CD4-positive, alpha-beta T cell treated with Interferon alpha-2 for 1 hour (primary cell): ENCODE measurements around the gene PTPRK.

ENCODE experiments used
- DNase-seq, 2 donors: peaks; one replicate each; pipeline ENCODE4 v3.0.0-alpha.2; 2020 to 2022

PTPRK gene

DNA sequence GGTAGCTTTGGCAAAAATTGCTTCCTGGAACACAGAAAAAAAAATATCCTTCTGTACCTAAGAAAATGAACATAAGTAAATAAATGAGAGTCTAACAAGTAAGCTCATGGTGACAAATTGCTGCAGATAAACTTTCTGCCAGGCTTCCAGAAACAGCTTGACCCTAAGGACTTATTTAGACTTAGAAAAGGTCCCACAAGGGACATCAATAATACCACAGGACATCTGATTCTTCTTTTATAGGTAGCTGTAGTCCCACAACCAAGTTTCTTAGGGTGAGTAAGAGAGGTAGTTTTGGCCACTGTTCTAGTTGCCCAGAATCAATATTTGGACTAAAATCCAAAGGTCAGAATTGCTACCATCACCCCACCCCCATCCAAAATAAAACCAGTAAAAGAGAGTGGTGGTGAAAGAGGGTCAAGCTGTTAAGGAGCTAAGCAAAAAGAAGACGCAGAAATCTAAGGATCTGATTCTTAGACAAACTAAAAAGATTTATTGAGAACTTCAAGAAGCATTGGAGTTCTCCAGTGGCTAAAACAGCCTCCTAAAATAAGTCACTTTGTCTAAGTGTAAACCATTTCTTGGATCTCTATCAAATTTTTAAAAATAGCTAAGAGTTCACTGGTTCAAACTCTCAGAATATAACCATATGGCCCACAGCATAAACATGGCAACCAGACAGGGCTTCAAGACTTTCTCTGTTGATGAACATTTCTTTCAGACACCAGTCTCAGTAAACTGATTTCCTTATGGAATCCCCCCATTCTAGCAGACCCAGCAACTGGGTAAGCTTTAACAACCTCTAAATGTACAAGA lies 180.6 kb downstream of the PTPRK start:
- DNase-seq, result no peak

DNA sequence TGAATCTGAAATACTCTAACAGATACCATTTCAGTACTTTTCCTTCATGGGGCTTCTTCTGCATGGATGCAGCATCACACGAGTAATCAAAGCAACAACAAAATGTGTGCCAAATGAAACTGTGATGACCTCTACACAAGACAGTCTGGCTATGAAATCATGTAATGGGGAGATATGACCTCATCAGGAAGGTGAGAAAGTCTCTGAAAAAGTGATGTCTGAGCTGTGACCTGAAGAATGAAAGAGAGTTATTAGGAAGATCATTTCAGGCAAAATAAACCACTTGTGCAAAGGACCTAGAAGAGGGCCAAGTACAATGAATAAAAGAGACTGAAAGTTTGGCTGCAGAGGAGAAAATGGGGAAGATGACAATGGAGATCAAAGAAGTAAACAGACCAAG lies 182.8 kb downstream of the PTPRK start:
- no peak for DNase-seq

DNA sequence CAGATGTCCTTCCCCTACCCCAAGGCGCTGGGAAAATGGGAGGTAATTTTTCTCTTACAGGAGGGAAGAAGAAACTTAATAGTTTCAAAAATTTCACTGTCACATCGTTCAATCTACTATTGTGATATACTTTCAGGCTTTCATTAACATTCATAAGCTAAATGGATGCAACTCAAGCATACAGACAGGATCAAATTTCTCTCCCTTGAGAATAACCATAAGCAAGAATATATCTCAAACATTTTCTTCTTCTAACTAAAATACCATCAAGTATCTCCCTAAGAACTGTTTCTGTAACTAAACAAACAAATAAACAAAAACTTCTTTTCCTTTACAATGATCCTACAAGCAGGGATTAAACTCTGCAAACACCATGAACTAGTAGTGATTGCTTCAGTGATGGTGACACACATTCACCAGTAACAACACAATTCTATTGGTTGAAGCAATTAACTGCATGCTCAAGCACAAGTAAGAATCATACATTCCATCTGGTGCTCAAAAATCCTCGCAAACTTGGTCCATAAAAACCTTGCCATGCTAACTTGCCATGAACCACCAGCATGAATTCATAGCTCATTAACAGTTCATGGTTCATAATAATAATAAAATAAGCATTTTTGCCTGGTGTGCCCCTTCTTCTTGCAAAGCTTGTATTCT lies 183.8 kb downstream of the PTPRK start:
- DNase-seq, result no peak

DNA sequence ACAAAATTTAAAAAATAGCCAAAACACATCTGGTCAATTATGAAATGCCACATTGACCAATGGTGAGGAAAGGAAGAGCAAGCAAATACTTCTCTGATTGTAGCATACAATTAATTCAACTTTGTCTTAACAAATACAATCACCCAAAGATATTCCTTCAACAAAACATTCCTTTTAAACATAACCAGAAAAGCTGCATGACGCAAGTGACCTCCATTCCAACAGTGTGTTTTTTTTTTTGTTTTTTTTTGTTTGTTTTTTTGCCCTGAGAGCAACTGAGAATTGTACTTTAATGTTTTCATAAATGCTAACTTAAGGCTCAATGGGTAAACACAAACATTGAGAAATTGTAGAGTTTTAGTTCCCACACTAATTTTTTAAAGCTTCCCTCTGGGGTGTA lies 184.4 kb downstream of the PTPRK start:
- DNase-seq, result no peak

DNA sequence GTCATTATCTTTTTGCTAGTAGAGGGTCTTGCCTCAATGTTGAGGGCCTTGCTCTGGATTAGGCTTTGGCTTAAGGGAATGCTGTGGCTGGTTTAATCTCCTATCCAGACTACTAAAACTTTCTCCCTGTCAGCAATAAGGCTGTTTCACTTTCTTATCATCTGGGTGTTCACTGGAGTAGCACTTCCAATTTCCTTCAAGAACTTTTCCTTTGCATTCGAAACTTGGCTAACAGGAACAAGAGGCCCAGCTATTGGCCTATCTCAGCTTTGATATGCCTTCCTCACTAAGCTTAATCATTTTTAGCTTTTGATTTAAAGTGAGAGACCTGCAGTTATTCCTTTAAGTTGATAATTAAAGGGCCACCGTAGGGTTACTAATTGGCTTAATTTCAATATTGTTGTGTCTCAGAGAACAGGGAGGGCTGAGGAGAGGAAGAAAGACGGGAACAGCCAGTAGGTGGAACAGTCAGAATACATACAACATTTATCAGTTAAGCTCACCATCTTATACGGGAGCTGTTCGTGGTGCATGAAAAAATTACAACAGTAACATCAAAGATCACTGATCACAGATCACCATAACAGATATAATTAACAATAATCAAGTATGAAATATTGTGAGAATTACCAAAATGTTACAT lies 186.7 kb downstream of the PTPRK start:
- no peak for DNase-seq

DNA sequence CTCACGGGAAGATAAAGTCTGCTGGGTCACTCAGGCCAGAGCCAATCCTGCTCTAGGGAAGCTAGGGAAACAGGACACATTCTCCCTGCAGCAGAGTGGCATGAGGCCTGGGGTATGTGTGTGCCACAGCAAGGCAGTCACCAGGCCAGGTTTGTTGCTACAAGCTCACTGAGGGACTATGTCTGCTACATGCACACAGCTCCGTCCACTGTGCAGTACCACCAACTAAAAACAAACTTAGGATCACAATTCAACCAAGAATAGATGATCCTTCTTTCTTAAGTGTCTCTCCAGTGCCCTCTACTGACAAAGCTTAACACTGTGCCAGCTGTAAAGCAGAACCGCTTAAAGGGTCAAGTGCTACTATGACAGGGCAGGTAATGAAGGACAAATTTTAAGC lies 192.5 kb downstream of the PTPRK start:
- DNase-seq, result peak; percentile 6 to 64

DNA sequence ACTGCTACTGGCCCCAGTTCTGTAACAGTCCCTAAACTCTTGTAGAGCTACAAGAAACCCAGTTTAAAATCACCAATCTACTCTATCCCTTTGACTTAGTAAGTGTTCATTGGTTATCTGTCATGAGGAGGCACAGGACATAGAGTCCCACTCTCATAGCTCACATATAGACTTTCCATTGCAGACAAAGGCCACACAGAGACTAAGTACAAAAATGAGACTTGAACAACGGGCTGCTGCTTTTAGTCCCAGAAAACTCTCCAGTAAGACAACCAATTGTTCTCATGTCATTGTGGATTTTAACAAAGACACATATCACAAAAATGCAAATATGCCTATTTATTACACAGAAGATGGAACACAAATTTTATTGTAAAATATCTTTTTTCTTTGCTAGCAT lies 197.4 kb downstream of the PTPRK start:
- DNase-seq, result no peak

DNA sequence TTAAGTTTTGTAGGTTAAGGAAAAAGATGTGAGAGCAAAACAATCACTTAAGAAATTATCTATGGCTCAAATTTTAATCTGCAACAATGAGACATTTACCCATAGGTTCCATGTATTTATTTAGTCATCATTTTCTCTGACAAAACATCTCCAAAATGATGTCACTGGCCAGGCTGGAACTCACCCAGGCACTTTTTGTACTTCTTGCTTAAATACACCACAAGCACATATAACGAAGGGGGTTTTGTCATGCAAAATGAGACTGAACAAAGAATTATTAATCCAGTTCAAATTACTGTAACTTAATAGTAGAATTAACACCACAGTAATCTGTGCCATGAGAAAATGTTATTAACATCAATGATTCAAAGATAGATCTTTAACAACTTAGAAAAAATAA lies 200.5 kb downstream of the PTPRK start:
- no peak for DNase-seq

DNA sequence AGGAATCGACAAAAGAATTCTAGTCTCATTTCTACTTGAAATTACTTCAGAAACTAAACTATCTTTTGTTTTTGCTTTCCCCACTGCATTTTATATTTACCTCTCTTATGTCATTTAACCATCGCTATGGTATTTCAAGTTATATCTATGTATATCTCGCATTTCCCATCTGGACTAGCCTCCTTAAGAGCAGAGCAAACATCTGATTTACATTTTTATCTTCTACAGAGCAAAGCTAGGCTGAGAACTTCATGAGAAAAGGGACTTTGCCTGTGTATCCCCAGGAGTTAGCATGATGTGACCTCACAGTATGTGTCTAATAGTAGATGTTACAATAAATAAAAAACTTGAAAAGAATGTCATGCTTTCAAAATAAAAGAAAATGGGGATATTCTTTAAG lies 201.2 kb downstream of the PTPRK start:
- no peak for DNase-seq

DNA sequence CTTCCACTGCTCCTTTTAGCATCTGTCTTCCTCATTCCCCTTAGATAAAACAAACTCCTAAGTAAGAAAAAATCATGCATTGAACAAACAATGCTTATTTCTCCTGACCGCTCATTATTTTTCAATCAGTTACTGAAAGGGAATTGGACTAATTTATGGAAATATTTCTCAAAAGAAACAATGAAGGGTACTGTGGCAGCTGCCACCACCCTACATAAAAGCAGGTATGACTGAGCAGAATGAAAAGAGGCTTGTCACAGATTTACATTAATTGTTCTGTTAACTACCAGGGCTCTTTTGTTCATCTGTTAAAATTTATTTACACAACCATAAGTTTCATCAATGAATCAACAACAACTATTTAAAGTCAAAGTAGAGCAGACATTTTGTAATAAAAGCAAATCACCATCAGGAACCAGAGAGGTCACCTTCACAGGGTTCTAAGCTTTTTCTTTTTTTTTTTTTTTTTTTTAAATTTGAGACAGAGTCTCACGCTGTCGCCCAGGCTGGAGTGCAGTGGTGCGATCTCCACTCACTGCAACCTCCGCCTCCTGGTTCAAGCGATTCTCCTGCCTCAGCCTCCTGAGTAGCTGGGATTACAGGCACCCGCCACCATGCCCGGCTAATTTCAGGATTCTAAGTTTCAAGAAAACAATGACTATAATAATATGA lies 204.0 kb downstream of the PTPRK start:
- DNase-seq, result no peak

DNA sequence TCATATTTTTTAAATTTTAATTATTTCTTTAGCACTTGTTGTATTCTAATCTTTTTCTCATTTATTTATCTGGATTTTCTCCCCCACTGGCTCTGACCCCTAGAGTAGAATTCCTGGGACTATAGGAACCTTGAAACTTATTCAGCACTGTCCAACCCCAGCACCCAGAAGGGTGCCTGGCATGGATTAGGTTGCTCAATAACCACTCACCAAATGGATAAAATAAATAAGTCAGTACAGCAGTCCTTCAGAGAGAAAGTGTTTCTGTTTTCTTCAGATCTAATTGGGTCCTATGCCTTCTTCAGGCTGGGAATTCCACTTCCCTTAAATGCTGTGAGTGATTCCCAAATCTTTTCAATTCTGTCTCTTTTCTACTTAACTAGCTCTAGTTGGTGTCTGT lies 206.2 kb downstream of the PTPRK start:
- DNase-seq, result no peak

DNA sequence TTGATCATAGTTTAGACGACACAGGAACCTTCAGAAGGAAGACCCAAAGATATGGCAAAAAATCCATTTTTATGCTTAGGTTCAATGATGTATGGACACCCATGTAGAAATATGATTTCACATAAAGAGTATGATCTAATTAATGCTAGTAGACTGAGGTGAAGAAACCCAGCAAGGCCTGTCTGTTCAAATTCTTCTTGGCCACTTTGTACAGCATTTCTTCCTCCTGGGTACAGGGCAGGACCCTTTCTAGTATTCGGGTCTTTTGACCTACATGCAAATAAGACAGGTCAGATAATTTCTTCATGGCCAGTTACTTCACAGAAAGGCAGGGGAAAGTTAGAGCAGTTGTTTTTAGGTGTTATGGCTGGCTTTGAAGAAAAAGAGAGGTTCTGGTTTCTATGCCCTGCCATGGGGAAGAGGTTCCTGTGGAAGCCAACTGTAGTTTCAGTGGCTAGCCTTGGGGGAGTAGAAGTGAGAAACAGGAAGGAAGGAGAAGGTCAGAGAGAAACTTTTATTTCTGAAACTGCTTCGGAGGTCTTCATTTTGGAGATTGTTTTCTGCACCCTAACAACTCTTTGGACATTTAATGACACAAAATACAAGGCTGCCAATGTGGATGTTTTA lies 208.3 kb downstream of the PTPRK start:
- DNase-seq, result no peak

DNA sequence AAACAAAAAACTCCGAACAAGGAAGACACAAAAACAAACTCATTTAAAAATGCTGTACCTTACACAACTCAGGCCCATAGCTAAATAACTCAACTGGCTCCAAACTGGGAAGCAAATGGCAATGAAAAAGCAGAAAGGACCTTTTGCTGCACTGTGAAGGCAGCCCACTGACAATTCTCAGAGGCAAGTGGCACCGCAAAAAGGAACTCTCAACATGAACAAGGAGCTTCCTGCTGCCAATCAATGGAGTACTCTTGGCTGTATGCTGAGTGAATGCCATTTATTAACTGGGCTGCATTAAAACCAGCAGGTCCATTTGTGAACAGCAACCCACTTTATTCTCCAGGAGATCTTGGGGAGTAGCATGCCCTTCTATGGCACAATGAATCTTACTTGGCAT lies 209.9 kb downstream of the PTPRK start:
- no peak for DNase-seq

DNA sequence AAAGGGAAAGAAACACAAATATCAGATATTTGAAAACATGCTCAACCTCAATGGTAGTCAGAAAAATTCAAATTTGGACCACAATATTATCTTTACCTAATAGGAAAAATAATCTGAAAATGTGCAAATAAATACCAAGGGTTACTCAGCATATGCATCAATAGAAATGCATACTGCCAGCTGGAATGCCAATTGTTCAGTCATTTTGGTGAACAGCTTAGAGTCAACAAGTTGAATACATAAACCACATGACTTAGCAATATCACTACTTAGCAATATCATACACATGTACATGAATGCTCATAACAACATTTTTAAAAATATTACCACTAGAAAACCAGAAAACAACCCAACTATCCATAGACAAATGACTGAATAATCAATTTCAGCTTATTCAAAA lies 212.7 kb downstream of the PTPRK start:
- DNase-seq, result no peak

DNA sequence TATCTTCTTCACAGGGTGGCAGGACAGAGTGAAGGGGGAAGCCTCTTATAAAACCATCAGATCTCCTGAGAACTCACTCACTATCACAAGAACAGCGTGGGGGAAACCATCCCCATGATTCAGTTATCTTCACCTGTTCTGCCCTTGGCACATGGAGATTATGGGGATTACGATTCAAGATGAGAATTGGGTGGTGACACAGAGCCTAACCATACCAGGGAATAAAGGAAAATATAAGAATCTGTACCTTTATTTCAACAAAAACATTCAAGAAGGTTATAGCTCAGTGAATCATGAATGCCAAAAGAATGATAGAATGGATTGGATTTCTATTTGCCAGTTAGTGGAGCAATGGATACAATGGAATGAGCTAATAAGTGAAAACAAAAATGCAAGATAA lies 214.4 kb downstream of the PTPRK start:
- DNase-seq, result no peak

DNA sequence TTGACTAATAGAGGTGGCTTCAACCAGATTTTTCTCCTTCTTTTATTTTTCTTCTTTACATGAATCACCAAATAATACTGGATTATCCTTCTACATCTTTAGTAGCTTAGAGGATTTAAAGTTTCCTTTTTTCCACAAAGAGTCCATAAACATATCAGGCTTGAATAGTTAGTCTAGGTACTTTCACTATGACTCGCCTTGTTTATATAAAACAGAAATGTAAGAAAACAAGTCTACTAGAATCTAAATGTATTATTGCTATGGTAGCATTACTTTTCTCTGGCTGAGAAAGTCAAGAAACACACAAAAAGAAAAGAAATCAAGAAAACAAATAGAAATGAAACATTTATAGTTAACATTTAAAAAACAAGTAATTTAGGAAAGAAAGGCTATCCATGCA lies 215.2 kb downstream of the PTPRK start:
- DNase-seq, result no peak

DNA sequence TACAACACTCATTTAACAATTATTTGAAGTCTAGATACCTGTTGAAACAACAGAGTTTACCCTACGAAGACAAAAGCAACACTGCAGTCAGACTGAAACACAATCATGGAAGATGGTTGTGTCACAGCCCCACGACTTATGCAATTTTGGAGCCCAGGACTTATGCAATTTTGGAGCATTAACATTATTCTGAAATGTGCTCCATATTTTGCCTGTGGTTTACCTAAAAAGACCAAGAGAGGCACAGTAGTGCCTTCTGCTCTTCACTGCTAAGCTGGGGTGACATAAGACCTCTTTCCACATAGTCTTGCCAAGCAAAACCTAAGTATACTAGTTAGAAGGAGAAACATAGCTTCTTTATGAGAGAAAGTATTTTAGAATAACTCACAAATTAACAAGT lies 216.5 kb downstream of the PTPRK start:
- no peak for DNase-seq

DNA sequence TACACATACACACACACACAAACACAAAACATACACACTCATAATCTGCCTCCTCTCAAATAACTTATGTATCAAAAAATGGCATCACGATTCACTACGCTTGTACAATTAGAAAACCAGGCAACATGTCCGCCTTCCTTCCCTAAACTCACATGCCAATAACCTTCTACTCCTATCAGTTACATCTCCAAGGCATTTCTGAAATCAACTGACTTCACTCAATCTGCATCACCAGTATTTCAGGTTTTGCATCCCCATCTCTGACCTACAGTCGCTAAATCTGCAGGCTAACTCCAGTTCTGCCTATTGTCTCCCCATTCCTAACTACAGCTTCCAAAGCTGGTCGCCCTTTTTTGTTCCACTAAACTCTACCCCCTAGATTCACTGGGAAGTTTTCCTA lies 217.5 kb downstream of the PTPRK start:
- no peak for DNase-seq

DNA sequence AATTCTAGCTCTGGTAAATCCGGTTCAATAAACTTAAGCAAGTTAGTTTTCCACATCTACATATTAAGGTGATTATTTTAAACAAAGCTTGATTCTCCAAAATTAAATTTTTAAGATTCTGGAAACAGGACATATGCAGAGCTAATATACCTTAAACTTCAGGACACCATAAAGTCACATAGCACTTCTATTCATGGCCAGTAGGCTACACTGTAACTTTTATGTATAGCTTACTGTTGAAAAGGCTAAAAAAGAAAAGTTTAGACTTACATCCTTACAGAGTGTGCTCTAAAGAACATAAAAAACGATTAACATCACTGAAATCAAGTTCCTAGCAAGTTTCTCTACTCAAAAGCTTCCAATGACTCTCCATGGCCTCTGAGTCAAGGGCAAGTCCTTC lies 224.7 kb downstream of the PTPRK start:
- DNase-seq, result no peak

DNA sequence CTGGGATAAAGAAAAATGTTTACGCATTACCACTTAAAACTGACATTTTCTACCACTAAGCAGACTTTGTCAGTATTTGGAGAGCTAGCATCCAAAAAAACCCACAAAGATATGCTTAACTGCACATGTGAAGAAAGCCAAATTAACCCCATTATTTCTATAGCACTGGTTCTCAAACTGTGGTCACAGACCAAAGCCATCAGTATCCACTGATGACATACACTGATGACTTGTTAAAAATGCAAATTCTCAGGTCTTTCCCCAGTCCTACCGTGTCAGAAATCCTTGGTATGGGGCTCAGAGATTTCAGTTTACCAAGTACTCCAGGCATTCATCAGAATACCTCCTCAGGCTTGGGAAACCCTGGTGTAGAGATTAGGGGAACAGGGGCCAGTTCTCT lies 230.2 kb downstream of the PTPRK start:
- no peak for DNase-seq

DNA sequence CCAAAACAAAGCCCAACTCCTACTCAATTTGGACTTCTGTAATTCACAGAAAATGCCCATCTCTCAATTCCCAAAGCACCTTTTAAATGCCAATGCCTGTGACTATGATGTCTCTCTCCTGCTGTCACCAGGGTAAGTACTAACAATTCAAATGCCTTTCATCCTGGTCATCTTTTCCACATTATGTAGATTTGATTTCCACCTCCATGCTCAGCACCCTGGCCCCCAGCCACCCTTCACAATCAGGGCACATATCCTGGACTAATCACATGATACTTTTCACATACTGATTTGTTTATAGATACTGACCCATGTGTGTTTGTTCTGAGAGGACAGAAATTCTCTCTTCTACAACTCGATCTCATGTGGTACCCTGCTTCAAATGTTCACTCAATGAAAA lies 236.3 kb downstream of the PTPRK start:
- DNase-seq, result no peak

DNA sequence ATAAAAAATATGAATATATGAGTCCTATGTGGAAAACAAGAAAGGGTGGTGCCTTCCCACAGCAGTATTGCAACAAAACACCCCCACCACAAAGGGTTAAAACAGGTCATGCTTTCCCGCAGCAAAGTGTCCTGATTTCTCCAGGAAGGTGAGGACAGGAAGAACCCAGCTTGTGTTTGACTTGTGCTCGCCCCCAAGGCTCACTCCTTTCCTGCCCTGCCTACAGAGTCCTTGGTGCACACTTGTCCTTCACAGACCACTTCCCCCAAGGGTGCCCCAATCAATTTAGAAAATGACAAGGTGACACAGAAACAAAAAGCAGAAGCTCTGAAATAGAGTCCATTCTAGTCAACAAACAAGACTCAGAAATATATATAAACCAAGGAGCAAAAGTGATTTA lies 237.4 kb downstream of the PTPRK start:
- no peak for DNase-seq

DNA sequence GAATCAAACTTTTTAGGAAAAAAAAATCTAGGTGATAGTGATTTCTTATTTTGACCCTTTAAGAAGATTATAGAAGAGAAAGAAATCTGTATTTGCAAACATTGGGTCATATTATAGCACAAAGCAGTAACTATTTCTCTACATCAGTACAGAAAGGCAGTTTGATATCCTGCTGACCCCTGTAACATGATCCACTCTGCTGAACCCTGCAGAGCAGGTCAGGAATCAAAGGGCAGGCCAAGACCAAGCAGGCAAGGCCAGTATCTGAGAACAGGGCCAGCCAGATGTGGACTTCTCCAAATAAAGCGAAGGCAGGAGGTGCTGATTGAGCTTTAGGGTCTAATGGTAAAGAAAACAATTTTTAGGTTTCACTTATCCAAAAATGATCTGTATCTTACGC lies 239.4 kb downstream of the PTPRK start:
- DNase-seq, result no peak
